ENCODE data around the gene ZNF524. TPM values are rescaled to one million over a fixed set of nuclear protein-coding genes. Genes with fewer than 3 reads are reported as not detected.

The ZNF524 gene
- polyA plus RNA-seq, 2 of the 4 experiments (the other 2 are of a cell fraction), result 6.4 to 9.7 TPM

- peak overlapping the region; percentile 99 to 100 for H3K27ac ChIP-seq
- FAIRE-seq (no peak), ATAC-seq (no peak)
These were observed 21.0 kb upstream of the ZNF524 start for GRCh38 chr19:55578761-55579747.

DNA sequence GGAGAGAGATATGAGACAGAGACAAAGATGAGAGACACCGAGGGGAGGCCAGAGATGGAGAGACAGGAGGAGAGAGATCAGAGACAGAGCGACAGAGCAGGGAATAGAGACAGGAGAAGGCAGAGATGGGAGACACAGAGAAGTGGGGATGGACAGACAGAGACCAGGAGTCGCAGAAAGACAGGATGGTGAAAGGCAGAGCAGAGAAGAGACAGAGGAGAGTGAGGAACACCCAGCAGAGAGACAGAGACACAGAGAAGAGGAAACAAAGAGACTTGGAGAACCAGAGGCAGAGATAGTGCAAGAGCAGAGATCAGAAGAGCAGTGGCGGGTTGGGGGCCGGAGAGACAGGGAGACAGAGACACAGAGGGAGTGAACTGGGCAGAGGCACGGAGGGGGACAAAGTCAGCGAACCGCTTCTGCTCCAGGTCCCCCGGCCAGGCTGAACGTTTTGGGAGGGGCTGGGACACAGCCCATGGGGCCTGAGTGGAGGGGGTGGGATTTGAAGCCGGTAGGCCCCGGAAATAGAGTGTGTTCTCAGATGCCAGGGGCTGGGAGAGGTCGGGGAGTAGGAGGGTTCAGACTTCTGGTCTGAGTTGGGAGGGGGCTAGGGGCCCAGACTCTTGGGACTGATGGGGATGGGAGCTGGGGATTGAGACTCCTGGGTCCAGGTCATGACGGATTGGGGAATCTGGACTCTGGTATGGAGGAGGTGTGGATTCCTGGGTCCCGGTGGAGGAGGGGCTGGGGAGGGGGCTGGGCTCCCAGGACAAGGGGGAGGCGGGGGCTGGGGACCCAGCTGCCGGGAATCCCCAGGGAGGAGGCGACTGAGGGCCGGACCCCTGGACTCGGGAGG is 20.1 kb upstream of the ZNF524 start:
- H3K27ac ChIP-seq, result peak overlapping the region; percentile 99 to 100
- WGBS (ENCODE audit: missing lambda C conversion rate), result 9% methylated on average over 14 of the region's 20 CpGs
- FAIRE-seq (no peak), ATAC-seq (peak; percentile 15 to 62; a peak in 5 of 6 replicates), DNase-seq (ENCODE audit: low read depth in 1 of 2, low spot score in 1 of 2) (peak in 1 of 2 experiments; percentile 44)
- TF ChIP-seq POLR2A (IDR thresholded peaks at IDR 0.05; ENCODE audit: low read length) (peak; percentile 32; the same call in 1 of the 2 replicates), EHF (CRISPR knock-in tag; IDR thresholded peaks at IDR 0.05) (no peak), PBX3 (IDR thresholded peaks at IDR 0.05) (no peak)
- peak overlapping the region; percentile 96 for H3K4me3 ChIP-seq
- peak overlapping the region; percentile 85 for H3K4me2 ChIP-seq
- H3K4me1 ChIP-seq, result peaks cover 23% of the 10 kb centered on the region
- ChIA-PET POLR2A (interaction anchor here (0.6 to 2.7 kb wide), 7 partner anchors 11 to 79 kb away, joined by 5 to 22 read pairs (median 7); partner anchors contain the start of genes FIZ1, ZNF524 and ZNF865), CTCF (interaction anchor here (0.6 to 2.5 kb wide), 7 partner anchors 10 to 112 kb away, joined by 3 to 9 read pairs (median 4); partner anchors contain the start of gene ZNF865)
- no peaks in the 10 kb centered on the region for H3K9me3 ChIP-seq

More at GRCh38 chr19:55578761-55579747, 21.0 kb upstream of the ZNF524 start:
- no peak for DNase-seq (ENCODE audit: low read depth in 1 of 2, low spot score in 1 of 2)
- no peaks in the 10 kb centered on the region for H3K9me3 ChIP-seq
- peak overlapping the region; percentile 96 for H3K4me3 ChIP-seq
- WGBS (ENCODE audit: missing lambda C conversion rate), result 95% methylated on average over 85 of the region's 90 CpGs
- TF ChIP-seq HEYL (CRISPR knock-in tag; IDR thresholded peaks at IDR 0.05), result no peak
- no peak for TF ChIP-seq JUNB (IDR thresholded peaks at IDR 0.05)
- TF ChIP-seq ATOH8 (CRISPR knock-in tag; IDR thresholded peaks at IDR 0.05; ENCODE audit: low read depth), result no peak
- TF ChIP-seq, protein P1, sequence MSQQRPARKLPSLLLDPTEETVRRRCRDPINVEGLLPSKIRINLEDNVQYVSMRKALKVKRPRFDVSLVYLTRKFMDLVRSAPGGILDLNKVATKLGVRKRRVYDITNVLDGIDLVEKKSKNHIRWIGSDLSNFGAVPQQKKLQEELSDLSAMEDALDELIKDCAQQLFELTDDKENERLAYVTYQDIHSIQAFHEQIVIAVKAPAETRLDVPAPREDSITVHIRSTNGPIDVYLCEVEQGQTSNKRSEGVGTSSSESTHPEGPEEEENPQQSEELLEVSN (IDR thresholded peaks at IDR 0.05; ENCODE audit: borderline replicate concordance, low read depth), result no peak
- TF ChIP-seq HOXB13 (CRISPR knock-in tag; IDR thresholded peaks at IDR 0.05; ENCODE audit: low read depth), result no peak
- TF ChIP-seq, protein P2, sequence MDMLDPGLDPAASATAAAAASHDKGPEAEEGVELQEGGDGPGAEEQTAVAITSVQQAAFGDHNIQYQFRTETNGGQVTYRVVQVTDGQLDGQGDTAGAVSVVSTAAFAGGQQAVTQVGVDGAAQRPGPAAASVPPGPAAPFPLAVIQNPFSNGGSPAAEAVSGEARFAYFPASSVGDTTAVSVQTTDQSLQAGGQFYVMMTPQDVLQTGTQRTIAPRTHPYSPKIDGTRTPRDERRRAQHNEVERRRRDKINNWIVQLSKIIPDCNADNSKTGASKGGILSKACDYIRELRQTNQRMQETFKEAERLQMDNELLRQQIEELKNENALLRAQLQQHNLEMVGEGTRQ (IDR thresholded peaks at IDR 0.05), result no peak
- TF ChIP-seq KDM1A (IDR thresholded peaks at IDR 0.05; ENCODE audit: low read depth), result no peak
- TF ChIP-seq HDAC2 (IDR thresholded peaks at IDR 0.05), result no peak
- TF ChIP-seq, protein P3, sequence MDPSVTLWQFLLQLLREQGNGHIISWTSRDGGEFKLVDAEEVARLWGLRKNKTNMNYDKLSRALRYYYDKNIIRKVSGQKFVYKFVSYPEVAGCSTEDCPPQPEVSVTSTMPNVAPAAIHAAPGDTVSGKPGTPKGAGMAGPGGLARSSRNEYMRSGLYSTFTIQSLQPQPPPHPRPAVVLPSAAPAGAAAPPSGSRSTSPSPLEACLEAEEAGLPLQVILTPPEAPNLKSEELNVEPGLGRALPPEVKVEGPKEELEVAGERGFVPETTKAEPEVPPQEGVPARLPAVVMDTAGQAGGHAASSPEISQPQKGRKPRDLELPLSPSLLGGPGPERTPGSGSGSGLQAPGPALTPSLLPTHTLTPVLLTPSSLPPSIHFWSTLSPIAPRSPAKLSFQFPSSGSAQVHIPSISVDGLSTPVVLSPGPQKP (IDR thresholded peaks at IDR 0.05; ENCODE audit: low read depth, low read length), result no peak
- TF ChIP-seq NR3C1 (IDR thresholded peaks at IDR 0.05), result no peak
- TF ChIP-seq FOSL2 (IDR thresholded peaks at IDR 0.05), result no peak
- no peak for TF ChIP-seq FOSL2 (CRISPR knock-in tag; IDR thresholded peaks at IDR 0.05)
- TF ChIP-seq, protein P4, sequence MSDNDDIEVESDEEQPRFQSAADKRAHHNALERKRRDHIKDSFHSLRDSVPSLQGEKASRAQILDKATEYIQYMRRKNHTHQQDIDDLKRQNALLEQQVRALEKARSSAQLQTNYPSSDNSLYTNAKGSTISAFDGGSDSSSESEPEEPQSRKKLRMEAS (IDR thresholded peaks at IDR 0.05), result no peak
- TF ChIP-seq BHLHE40 (IDR thresholded peaks at IDR 0.05; ENCODE audit: low read depth, low read length), result no peak
- no peak for TF ChIP-seq NFE2L2 (conservative IDR thresholded peaks at IDR 0.05; ENCODE audit: low read length)
- ChIA-PET POLR2A (no interaction called here), CTCF (interaction anchor here (1.0 to 1.3 kb wide), 3 partner anchors 9 to 111 kb away, joined by 3 to 5 read pairs (median 4); partner anchors contain the start of gene ZNF865)
- H3K4me1 ChIP-seq, result peaks cover 23% of the 10 kb centered on the region
- H3K4me2 ChIP-seq, result peak overlapping the region; percentile 85

Data from A549 (cell line).